GM12874 (cell line): Measurements from ENCODE around the gene NMB.

ENCODE experiments used
- CTCF ChIP-seq: IDR thresholded peaks from 2 replicates; pipeline ENCODE4 v1.5.1; 2011; ENCODE audit warnings: low read depth, mild to moderate bottlenecking, control low read depth, low read length, moderate library complexity; ENCODE audit not compliant: insufficient read depth

The NMB gene

DNA sequence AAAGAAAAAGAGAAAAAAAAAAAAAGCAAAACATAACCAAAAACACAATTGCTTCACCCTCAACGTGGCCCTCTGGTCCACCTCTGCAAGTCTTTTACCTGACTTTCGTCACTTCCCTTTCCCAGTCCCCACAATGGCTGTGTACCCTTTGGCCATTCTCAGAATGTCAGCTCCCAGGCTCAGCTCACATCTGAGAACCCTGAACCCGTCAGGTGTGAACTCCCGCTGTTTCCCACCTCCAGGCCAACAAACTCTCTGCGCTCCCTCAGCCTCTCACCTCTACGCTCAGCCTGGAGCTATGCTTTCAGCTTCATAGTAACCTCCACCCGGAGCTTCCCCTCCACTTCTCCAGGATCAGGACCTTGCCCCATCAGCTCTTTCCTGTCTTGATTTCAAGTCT lies 33.6 kb downstream of the NMB start:
- TF ChIP-seq CTCF, result no peak

DNA sequence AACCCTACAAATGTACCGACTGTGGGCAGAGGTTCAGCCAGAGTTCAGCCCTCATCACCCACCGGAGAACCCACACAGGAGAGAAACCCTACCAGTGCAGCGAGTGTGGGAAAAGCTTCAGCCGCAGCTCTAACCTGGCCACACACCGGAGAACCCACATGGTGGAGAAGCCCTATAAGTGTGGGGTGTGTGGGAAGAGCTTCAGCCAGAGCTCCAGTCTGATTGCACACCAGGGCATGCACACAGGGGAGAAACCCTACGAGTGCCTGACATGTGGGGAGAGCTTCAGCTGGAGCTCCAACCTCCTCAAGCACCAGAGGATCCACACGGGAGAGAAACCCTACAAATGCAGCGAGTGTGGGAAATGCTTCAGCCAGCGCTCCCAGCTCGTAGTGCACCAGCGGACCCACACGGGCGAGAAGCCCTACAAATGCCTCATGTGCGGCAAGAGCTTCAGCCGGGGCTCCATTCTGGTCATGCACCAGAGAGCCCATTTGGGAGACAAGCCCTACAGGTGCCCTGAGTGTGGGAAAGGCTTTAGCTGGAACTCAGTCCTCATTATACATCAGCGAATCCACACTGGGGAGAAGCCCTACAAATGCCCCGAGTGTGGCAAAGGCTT lies 36.5 kb downstream of the NMB start:
- TF ChIP-seq CTCF, result no peak

- no peak for TF ChIP-seq CTCF
These were observed 37.4 kb downstream of the NMB start for GRCh38 chr15:84620626-84621025.

- TF ChIP-seq CTCF, result no peak
These were observed 41.8 kb downstream of the NMB start for GRCh38 chr15:84616235-84616634.

DNA sequence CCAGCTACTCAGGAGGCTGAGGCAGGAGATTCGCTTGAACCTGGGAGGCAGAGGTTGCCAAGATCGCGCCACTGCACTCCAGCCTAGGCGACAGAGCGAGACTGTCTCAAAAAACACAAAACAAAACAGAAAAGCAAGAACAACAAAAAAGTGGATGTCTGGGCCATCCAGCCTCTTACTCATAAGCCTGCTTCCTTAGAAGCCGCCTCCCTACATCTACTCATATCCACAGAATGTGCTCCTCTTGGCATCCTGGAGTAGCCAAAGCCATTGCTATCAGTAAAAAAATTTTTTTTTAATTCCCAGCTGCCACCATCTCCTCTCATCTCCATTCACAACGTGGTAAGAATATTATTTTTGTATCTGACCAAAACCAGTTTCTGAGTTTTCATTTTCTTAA lies 46.4 kb downstream of the NMB start:
- TF ChIP-seq CTCF, result no peak

DNA sequence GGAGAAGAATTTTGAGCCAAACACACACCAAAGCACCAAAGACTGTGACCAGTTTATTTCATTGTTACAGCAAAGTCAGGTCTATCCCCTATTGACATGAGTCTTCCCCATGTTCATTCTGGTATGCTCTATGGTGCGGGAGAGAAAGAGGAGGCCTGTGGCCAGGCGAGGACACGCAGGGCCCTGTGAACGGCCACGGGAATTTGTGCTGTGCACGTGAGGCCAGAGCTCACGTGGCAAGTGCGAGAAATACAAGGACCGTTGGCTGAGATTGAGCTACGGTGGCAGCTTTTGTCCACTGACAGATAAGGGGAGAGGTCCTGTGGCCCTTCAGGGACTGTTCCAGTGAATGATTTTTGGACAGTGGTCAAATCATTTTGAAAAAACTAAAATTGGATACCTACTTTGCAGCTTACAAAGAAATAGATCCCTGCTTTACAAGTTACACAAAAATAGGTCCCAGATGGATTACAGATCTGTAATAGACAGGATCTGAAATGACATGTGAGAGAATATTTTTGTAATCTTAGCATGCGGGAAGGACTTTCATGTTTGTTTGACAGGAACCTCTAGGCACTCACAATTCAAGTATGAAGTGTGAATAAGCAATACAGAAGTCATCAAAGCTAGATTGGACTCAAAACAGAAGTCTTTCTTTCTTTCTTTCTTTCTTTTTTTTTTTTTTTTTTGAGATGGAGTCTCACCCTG lies 48.0 kb downstream of the NMB start:
- TF ChIP-seq CTCF, result no peak

GRCh38 chr15:84608707-84609284 lies 49.2 kb downstream of the NMB start:
- TF ChIP-seq CTCF, result no peak
